Measurements from ENCODE around the gene SLC22A31. TPM values are rescaled to one million over a fixed set of nuclear protein-coding genes. Genes with fewer than 3 reads are reported as not detected.

Gene SLC22A31
- total RNA-seq, 2 experiments from 2014 or later = not detected

DNA sequence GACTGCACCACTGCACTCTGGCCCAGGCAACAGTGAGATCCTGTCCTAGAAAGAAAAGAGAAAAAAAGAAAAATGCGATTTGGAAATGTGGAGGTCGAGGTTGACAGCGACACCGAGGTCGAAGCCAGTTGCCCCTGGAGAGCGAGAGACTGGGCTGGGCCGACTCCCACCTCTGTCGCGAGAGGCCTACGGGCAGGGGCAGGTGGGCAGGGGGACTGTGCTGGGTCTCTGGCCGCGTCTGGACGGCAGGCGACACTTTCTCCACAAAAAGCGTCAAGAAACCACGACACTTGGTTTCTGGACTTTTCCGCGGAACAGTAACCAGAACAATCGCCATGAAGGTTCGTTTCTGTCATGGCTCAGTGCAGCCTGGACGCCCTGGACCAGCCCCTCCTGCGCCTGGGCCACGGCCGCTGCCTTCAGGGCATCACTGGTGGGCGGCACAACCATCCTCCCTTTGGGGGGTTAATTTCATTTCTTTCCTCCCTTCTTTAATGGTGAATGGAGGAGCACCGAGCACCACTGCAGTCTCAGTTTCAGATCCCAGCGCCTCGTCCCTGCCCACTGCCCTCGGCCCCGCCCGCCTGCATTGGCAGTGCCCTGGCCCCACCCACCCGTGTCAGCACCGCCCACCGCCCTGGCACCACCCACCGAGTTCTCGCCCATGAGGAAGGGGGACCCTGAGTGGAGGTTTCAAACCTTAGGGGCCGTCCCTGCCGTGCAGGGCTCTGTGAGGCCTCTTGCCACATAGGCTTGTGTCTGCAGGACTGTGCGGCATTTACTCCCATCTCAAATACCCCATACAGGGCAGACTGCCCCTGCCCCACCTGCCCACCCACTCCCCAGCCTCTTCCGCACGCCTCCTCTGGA, 47.3 kb downstream of the SLC22A31 start:
- no peak overlapping the region for H3K27ac ChIP-seq (ENCODE audit: low read depth, low read length, poor library complexity, severe bottlenecking)
- H3K9me3 ChIP-seq (ENCODE audit: low read length) = peaks cover 11% of the 10 kb centered on the region; the same call in 1 of the 2 replicates
- no peak overlapping the region for H3K4me3 ChIP-seq (ENCODE audit: low read depth, low read length, poor library complexity, severe bottlenecking)
- ChIA-PET POLR2A (no interaction called here), CTCF (ENCODE audit: unreplicated experiment) (no interaction called here)
- H3K4me2 ChIP-seq (ENCODE audit: low read length) = no peak overlapping the region
- H3K9me2 ChIP-seq (ENCODE audit: insufficient read depth, low read length) = no peaks in the 10 kb centered on the region
- intact Hi-C loops (cut with micrococcal nuclease; ENCODE audit: unreplicated experiment) = no loop called here
- peak; percentile 42 for DNase-seq (ENCODE audit: low spot score)
- no TSS peak for BruUV-seq (replicated peaks)
- TF ChIP-seq, protein P1, sequence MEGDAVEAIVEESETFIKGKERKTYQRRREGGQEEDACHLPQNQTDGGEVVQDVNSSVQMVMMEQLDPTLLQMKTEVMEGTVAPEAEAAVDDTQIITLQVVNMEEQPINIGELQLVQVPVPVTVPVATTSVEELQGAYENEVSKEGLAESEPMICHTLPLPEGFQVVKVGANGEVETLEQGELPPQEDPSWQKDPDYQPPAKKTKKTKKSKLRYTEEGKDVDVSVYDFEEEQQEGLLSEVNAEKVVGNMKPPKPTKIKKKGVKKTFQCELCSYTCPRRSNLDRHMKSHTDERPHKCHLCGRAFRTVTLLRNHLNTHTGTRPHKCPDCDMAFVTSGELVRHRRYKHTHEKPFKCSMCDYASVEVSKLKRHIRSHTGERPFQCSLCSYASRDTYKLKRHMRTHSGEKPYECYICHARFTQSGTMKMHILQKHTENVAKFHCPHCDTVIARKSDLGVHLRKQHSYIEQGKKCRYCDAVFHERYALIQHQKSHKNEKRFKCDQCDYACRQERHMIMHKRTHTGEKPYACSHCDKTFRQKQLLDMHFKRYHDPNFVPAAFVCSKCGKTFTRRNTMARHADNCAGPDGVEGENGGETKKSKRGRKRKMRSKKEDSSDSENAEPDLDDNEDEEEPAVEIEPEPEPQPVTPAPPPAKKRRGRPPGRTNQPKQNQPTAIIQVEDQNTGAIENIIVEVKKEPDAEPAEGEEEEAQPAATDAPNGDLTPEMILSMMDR (conservative IDR thresholded peaks at IDR 0.05; ENCODE audit: low read length) = no peak
- no peak for TF ChIP-seq EZH2phosphoT487 (IDR thresholded peaks at IDR 0.05; ENCODE audit: borderline replicate concordance, low read depth, low read length)
- H3K79me2 ChIP-seq (ENCODE audit: insufficient read depth, low read depth, low read length) = no peaks in the 10 kb centered on the region
- peaks cover 21% of the 10 kb centered on the region for H3K4me1 ChIP-seq (ENCODE audit: insufficient read depth, low read length, poor library complexity, severe bottlenecking)
- H4K20me1 ChIP-seq (ENCODE audit: insufficient read depth, low read length) = no peaks in the 10 kb centered on the region
- H3K36me3 ChIP-seq (ENCODE audit: insufficient read depth, low read length) = peaks cover 48% of the 10 kb centered on the region
- no peak overlapping the region for H2AFZ ChIP-seq (ENCODE audit: low read length)

DNA sequence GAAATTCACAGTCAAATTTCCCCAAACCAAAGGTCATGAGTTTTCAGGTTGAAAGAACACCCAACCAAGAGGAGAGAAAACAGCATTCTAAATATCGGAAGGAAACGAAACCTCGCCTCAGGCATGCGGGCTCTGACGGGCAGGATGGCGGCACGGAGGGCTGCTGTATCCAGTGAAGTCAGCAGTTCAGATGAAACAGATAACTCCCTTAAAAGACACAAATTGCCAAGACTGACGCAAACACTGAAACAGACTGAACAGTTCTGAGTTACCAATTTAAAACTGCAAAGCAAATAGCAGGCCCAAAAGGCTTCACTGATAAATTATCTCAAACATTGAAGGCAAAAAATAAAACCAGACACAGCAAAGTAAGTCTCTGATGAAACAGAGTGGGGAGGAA, 49.4 kb downstream of the SLC22A31 start:
- peaks cover 67% of the 10 kb centered on the region for H3K36me3 ChIP-seq (ENCODE audit: insufficient read depth, low read length)
- H3K79me2 ChIP-seq (ENCODE audit: insufficient read depth, low read depth, low read length) = no peaks in the 10 kb centered on the region
- no peak for DNase-seq (ENCODE audit: low spot score)
- H4K20me1 ChIP-seq (ENCODE audit: insufficient read depth, low read length) = no peaks in the 10 kb centered on the region
- H2AFZ ChIP-seq (ENCODE audit: low read length) = no peak overlapping the region
- H3K9me2 ChIP-seq (ENCODE audit: insufficient read depth, low read length) = no peaks in the 10 kb centered on the region
- intact Hi-C loops (cut with micrococcal nuclease; ENCODE audit: unreplicated experiment) = no loop called here
- ChIA-PET CTCF (ENCODE audit: unreplicated experiment) (no interaction called here), POLR2A (no interaction called here)
- H3K4me3 ChIP-seq (ENCODE audit: low read depth, low read length, poor library complexity, severe bottlenecking) = no peak overlapping the region
- H3K27ac ChIP-seq (ENCODE audit: low read depth, low read length, poor library complexity, severe bottlenecking) = no peak overlapping the region
- peaks cover 11% of the 10 kb centered on the region; the same call in 1 of the 2 replicates for H3K9me3 ChIP-seq (ENCODE audit: low read length)
- peaks cover 21% of the 10 kb centered on the region for H3K4me1 ChIP-seq (ENCODE audit: insufficient read depth, low read length, poor library complexity, severe bottlenecking)
- no peak overlapping the region for H3K4me2 ChIP-seq (ENCODE audit: low read length)
- BruUV-seq (replicated peaks) = TSS peak; percentile 48
- TF ChIP-seq, protein P1 (conservative IDR thresholded peaks at IDR 0.05; ENCODE audit: low read length) = no peak
- TF ChIP-seq EZH2phosphoT487 (IDR thresholded peaks at IDR 0.05; ENCODE audit: borderline replicate concordance, low read depth, low read length) = no peak
